Measurements from ENCODE around the gene AKAP6.
A peak's percentile ranks its signal among the peaks of the same experiment; 100 is the strongest.
"Not testable (repeated sequence)": the region's sequence is repeated elsewhere in the genome, so short reads cannot be mapped to it uniquely, and the experiment has no call there.

AKAP6 gene

DNA sequence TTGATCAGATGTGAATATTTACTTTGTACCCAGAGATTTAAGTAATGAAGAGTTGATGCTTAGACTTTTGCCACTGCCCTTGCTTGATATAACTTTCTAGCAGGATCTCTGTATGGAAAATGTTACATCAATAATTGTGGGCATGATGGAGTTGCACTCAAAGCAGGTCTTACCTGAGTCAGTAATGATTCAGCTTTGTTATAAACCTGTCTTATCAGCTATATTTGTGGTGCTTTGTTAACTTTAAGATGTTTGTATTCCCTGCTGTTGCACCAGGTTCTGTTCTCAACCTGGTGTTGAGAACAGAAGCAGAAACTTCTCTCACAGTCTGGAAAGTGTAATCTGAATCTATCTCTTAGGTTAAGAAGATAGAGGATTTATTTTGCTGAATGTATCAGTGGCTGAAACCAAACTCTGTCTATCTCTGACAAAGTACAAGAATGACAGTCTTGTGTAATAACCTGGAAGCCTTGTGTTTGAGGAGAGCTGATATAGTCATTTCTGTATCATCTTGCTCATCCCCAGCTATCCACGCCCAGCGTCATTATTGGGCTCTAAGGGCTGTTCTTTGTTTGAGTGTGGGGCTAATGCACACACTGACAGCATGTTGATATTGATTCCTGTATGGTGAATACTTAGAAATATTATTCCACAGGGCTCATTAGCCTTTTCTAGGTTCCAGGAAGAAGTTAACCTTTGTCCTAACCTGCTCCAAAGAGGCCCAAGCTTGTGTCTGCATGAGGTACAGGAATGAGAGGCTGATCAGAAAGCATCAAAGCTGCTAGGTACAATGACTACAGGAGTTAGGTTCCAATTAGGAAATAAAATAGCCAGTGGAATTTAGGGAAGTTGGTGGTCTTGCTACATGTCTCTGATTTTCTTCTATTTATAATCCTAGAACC, 3.6 kb downstream of the AKAP6 start:
- no peak for DNase-seq

GRCh38 chr14:32336702-32337101, 7.6 kb downstream of the AKAP6 start:
- no peak for DNase-seq

DNA sequence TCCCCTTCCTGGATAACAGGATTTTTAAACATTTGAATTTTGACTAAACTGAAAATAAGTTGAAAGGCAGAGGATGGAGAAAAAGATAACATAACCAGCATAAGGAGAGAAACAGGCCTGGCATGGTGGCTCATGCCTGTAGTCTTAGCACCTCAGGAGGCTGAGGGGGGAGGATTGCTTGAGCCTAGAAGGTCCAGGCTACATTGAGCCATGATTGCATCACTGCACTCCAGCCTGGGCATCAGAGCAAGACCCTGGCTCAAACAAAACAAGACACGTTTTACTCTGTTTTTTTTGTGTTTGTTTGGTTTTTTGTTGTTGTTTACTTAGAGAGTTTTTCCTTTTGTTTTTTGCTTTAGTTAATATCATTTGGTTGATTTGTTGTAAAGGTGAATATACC, 8.7 kb downstream of the AKAP6 start:
- no peak for DNase-seq

- DNase-seq: no peak
Measured at GRCh38 chr14:32339188-32339587, 10.1 kb downstream of the AKAP6 start.

DNA sequence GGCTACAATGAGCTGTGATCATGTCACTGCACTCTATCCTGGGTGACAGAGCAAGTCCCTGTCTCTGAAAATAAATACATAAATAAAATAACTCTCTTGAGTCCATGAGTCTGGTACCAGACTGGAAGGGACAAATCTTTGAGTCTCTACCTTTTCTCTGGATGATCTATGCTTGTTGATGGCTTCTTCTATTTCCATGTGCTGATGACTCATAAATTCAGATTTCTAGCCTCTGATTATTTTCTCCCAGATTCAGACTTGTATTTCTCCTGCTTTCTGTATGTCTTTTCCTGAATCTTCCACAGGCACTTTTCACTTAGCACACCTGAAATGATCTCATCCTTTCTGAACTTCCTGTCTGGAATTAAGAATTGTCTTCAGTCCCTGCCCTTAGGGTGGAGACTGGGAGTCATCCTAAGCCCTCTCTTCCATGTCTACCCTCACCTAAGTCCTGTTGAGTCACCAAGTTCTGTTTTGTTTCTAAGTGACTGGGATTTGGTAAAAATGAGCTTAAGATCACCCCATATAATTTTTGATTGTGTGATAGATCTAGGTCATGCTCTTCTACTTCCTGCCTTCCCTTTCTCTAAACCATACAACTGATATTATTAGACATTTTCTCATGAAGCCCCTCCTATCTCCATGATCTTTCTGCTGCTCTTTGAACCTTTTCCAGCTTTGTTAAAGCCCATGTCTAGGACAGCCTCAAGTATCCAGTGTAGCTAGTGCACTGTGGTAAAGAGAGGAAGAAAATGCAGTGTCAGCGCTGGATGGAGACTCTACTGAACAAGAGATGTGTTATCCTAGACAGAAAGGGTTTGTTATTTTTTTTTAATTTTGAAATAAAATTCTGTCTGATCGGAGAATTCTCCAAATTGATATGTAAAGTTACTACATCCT, 13.1 kb downstream of the AKAP6 start:
- no peak for DNase-seq

DNA sequence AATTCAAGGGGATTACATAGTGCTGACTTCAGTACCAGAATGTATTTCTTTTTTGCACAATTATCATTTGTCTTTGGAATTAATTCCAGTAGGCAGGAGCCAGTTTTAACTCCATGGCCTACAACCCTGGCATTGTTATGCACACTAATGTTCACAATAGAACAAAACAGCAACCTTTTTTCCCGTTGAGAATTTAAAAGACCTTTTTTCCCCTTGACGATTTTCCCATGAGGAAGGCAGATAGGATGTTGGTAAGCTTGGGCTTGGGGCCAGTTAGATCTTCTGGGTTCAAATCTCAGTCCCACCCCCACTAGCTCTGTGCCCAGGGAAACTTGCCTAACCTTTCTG, 13.7 kb downstream of the AKAP6 start:
- DNase-seq: no peak

DNA sequence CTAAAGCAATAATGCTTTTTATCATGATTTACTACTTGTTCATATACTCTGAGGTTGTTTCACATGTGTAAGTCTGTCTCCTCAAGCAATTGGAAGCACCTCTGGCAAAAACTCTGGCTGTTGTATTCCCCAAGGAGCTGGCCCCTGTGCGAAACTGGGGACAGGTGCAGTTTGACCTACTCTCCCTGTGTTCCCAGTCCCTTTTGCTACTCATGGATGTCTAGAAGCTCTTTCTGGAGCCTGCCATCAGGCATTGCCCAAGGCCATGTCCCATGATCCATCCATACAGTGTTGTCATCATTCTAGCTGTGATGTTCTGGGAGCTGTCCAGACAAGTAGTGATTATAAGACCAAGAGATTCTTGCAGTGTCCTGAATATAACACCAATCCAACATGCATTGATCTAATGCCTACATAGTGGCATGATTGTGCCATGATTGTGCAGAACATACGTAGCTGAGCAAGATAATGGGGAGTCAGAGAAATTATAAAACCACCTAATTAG, 14.9 kb downstream of the AKAP6 start:
- no peak for DNase-seq

DNA sequence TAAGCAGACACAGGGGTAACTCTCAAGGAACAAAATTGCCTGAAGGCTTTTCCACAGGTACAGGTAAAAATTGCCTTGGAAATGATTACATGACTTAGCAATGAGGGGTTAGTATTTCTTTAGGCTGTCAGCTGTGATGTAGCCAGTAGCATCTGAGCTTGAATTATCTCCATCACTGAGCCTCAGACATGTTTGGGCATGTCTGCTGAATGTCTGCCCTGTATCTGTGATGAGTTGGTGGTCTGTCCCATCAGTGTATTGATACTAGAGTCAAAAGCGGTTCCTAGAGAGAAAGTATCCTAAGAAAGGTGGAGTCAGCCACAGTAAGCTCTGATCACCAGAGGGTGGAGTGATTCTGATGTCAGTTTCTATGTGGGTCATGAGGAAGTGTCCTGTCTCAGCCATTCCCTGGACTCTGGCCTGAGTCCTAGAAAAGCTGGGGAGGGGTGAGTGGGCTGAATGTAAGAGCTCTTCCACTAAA, 16.3 kb downstream of the AKAP6 start:
- no peak for DNase-seq

DNA sequence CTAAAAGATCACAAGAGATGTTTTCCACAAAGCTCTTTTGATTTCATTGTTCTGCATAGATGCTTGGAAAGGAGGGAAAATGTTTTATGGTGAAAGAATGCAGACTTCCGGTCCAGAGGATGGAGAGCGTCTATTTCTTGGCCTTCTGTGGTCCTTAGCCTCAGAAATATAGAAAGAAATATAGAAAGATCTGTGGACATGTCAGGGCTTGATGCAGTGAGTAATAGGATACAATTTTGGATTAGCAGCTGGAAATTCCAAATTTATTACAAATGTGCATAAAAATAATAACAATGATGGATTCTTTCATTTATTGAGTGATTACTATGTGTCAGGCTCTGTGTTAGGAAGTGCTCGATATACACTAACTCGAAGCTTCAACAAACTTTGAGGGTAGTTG, 20.2 kb downstream of the AKAP6 start:
- DNase-seq: no peak

DNA sequence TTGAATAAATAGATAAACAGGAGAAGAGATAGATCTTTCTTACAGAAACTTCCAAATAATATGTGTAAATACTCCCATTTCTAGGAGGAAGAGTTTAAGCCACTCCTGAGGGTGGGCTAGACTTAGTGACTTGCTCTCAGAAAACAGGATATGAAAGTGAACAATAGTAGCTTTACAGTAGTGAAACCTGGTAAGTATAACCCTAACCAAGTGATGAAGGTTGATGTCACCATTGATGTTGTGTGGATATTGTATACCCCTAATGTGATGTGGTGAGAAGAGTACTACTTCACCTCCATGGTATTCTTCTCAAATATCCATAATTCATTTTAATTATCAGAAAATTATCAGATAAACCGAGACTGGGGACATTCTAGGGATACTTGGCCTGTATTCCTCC, 20.9 kb downstream of the AKAP6 start:
- DNase-seq: no peak

- DNase-seq: no peak
Measured at GRCh38 chr14:32352631-32353030, 23.5 kb downstream of the AKAP6 start.

GRCh38 chr14:32354716-32355115, 25.6 kb downstream of the AKAP6 start:
- no peak for DNase-seq

DNA sequence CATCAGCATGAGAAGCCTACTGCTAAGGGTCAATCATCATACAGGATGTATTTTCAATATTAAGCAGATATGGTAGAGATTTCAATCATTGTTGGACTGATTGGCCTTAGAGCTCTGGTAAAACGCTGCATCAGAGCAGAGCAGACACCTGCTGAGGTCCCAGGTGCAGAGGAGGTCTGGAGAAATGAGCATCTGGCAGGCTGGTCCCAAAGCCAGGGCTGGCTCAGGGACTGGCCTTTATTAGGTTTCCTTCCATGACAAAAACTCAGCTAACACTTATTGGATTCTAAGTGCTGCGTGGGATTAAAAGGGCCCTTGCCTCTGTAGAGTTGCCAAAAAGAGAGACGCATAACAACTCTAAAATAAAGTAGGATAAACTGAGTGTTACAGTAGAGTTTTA, 29.7 kb downstream of the AKAP6 start:
- DNase-seq: no peak

GRCh38 chr14:32361674-32362073, 32.6 kb downstream of the AKAP6 start:
- no peak for DNase-seq

DNA sequence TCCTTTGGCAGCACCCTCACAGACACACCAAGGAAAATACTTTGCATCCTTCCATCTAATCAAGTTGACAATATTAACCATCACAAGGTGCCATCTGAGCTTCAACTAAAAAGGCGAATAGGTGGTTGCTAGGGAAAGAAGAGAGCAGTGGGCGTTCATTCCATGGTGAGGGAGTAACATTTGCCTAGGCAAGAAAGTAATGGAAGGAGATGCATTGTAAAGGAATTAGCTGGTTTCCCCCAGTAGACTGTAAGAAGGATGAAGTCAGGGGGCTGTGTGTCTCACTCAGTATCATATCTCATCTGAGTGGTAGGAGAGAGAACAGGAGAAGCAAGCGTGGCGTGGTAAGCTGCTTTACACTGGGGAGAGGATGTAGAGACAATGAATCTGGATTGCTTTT, 34.7 kb downstream of the AKAP6 start:
- no peak for DNase-seq

- DNase-seq: no peak
Measured at GRCh38 chr14:32364941-32365340, 35.8 kb downstream of the AKAP6 start.

GRCh38 chr14:32366256-32366879, 37.3 kb downstream of the AKAP6 start:
- DNase-seq: no peak

GRCh38 chr14:32366986-32367385, 37.9 kb downstream of the AKAP6 start:
- peak; percentile 58 for DNase-seq

DNA sequence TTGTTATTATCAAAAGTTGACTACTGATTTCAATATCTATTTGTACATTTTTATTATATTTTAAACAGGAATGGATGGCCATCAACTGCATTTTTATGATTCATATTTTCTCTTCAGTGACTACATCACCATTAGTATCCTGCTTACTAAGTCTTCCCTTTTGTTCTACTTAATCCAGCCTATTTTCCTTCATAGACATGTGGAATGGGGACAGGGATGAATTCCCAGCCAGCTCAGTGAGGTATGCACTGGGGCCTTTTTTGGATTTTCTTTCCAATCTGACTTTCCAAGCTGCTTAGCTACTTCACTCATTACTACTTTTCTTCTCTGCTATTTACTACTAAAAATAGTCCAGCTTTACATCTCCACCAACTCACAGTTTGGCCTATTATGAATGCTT, 38.4 kb downstream of the AKAP6 start:
- DNase-seq: no peak

- DNase-seq: no peak
Measured at GRCh38 chr14:32368107-32368506, 39.0 kb downstream of the AKAP6 start.

DNA sequence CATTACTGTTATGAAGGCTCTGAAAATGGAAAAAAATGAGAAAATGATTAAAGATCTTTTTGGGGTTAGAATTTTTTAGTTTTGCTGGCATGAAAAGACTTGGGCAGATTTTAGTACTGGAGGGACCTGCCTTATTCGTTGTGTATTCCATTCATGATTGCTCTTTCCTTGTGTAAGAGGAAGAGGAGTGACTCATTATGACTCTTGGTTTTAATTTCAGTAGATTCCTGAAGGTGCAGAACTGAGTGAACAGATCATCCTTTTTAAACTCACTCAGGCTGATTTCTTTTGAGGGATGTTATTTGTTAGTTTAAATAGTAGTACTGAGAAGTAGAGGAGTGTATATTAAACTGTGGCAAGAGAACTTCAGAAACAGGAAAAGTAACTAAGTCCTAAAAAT, 41.6 kb downstream of the AKAP6 start:
- DNase-seq: no peak

GRCh38 chr14:32372154-32372553, 43.1 kb downstream of the AKAP6 start:
- DNase-seq: no peak

DNA sequence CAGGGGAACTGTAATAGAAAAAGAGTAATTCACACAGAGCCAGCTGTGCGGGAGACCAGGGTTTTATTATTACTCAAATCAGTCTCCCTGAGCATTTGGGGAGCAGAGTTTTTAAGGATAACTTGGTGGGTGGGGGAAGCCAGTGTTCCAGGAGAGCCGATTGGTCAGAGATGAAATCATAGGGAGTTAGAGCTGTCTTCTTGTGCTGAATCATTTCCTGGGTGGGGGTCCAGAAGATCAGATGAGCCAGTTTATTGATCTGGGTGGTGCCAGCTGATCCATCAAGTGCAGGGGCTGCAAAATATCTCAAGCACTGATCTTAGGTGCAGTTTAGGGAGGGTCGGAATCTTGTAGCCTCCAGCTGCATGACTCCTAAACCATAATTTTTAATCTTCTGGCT, 44.1 kb downstream of the AKAP6 start:
- DNase-seq: not testable (repeated sequence)
